T-cell (primary cell): ENCODE measurements around the gene THYN1. TPM values are rescaled to one million over a fixed set of nuclear protein-coding genes. Genes with fewer than 3 reads are reported as not detected.
"Not testable (repeated sequence)": the region's sequence is repeated elsewhere in the genome, so short reads cannot be mapped to it uniquely, and the experiment has no call there.

Experiments used
- ATAC-seq, 4 experiments: fragments of 200-7000 bp in 3 of 4; fragments of 150-1000 bp in 1 of 4; cut with Tn5 transposase; replicated peaks in 1 of 4; 1 replicate in 3 of 4; 2 replicates in 1 of 4; pipeline ENCODE4 v1.10.0; 2021; ENCODE audit warnings: moderate library complexity in 3 of 4, mild to moderate bottlenecking in 2 of 4, moderate number of reproducible peaks in 1 of 4
- CTCF ChIA-PET, 2 donors: fragments of 300-600 bp; sonication (Branson Sonifier 250); formaldehyde crosslinking; loops; one replicate each; lab custom pipeline; 2022; ENCODE audit warnings: antibody characterized with exemption in 2 of 2; lab: Charles Lee
- POLR2A ChIA-PET, 2 donors: fragments of 300-600 bp; sonication (Branson Sonifier 250); formaldehyde crosslinking; loops; one replicate each; lab custom pipeline; 2022; ENCODE audit warnings: antibody characterized with exemption in 2 of 2; lab: Charles Lee
- DNase-seq, 35 experiments: peaks; one replicate each; pipeline versions ENCODE4 v3.0.0 to v3.0.0-alpha.2; 2013 to 2023
- H3K27ac ChIP-seq: one replicate; pipeline ENCODE4 v1.5.1; 2013; ENCODE audit warnings: low read length
- H3K27me3 ChIP-seq, 2 experiments: replicated peaks in 1 of 2; 1 replicate in 1 of 2; 2 replicates in 1 of 2; pipeline versions ENCODE4 v1.6.1 to v1.7.0; 2013; ENCODE audit warnings: low read length in 1 of 2, mixed read lengths in 1 of 2; ENCODE audit not compliant: control insufficient read depth in 2 of 2, insufficient read depth in 2 of 2; ENCODE audit errors: extremely low read depth in 1 of 2
- H3K36me3 ChIP-seq, 2 donors: 1 replicate in 1 of 2; 2 replicates in 1 of 2; pipeline versions ENCODE4 v1.6.1 to v1.7.0; 2013; ENCODE audit warnings: low read length in 1 of 2; ENCODE audit not compliant: control insufficient read depth in 2 of 2, insufficient read depth in 1 of 2; ENCODE audit errors: extremely low read depth in 1 of 2
- H3K4me1 ChIP-seq, 2 experiments: 1 replicate in 1 of 2; 2 replicates in 1 of 2; pipeline versions ENCODE4 v1.6.1 to v1.7.0; 2013; ENCODE audit warnings: low read length in 2 of 2, mixed read lengths in 1 of 2; ENCODE audit not compliant: insufficient read depth in 2 of 2, control insufficient read depth in 1 of 2; ENCODE audit errors: extremely low read depth in 1 of 2
- H3K4me3 ChIP-seq, 2 donors: 1 replicate in 1 of 2; 2 replicates in 1 of 2; pipeline versions ENCODE4 v1.5.1 to v1.7.0; 2013; ENCODE audit warnings: mild to moderate bottlenecking in 2 of 2, low read length in 1 of 2, moderate library complexity in 1 of 2; ENCODE audit not compliant: control insufficient read depth in 1 of 2; ENCODE audit errors: extremely low read depth in 1 of 2
- H3K9me3 ChIP-seq: 2 replicates; pipeline ENCODE4 v1.7.0; 2013
- H3K27ac Mint-ChIP-seq, 2 donors: one replicate each; pipeline ENCODE4 v1.8.0; 2020 to 2021; ENCODE audit warnings: mild to moderate bottlenecking in 2 of 2, mixed read lengths in 2 of 2
- H3K27me3 Mint-ChIP-seq, 2 donors: one replicate each; pipeline ENCODE4 v1.8.0; 2021 to 2022; ENCODE audit warnings: mixed read lengths in 2 of 2
- H3K36me3 Mint-ChIP-seq: one replicate; pipeline ENCODE4 v1.8.0; 2021; ENCODE audit warnings: mixed read lengths
- H3K4me1 Mint-ChIP-seq, 3 donors: one replicate each; pipeline ENCODE4 v1.8.0; 2020 to 2022; ENCODE audit warnings: mixed read lengths in 3 of 3, mild to moderate bottlenecking in 1 of 3
- H3K4me3 Mint-ChIP-seq, 3 donors: one replicate each; pipeline ENCODE4 v1.8.0; 2020 to 2022; ENCODE audit warnings: mild to moderate bottlenecking in 3 of 3, mixed read lengths in 3 of 3, moderate library complexity in 3 of 3
- H3K9me3 Mint-ChIP-seq, 3 donors: one replicate each; pipeline ENCODE4 v1.8.0; 2020 to 2022; ENCODE audit warnings: mixed read lengths in 3 of 3
- WGBS: methylation state at CpG from one replicate; pipeline ENCODE4 v1.1.5; 2013; ENCODE audit warnings: missing lambda C conversion rate; ENCODE audit not compliant: insufficient coverage; 5-methylcytosine and 5-hydroxymethylcytosine counted together
- total RNA-seq, 35 experiments: library from RNA in 6 of 35; stranded (reverse) in 6 of 35; fragments of 120-200 nt in 1 of 35; gene quantifications; one replicate each; pipeline versions ENCODE4 v1.2.1 to v1.2.4 and lab custom pipeline; 2013 to 2026

Gene THYN1
- total RNA-seq, 5 donors from 2014 or later (not counting 1 experiment from before 2014, with no cell fraction given) = 37.5 to 57.6 (median 55.5) TPM

DNA sequence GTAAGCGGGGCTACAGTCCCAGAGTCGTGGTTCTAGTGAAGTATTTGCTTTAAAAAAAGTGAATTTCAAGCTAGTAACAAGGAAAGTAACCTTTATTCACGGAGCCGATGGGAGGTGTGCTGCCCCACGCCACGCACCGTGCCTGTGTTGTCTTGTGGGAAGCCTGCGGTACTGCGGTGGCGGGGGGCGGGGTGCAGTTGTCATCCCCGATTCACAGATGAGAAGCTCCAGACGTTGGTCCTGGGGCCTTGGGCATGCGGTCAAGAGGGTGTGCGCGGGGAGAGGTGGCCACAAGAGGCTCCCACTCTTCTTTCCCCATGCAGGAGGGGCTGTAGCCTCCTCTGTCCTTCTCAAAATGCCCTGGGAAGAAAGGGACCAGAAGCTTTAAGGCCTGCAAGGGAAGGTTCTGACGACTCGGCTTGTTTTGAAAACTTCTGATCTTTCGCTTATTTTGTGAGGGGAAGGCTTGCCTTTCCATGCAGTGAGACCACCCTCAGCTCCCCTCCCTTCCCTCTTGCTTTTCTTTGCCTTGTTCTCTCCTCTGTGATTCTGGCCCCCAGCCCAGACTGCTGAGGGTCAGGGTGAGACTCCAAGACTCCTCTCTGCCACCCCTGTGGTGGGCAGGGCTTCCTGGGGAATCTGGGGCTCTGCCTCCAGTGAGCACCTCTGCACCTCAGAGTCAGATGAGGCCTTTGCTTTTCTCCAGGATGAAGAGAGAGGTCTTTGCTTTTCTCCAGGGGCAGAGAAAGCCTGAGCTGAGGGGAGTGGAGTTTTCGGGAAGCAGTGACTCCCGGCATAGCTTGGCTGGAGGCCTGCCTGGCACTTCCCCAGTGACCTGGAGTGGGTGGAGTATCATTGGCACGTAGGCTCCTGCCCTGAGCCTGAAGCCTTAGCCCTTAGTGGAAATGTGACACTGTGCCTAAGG lies 29.2 kb upstream of the THYN1 start:
- Mint-ChIP-seq H3K36me3 (no peaks in the 10 kb centered on the region), H3K9me3 (peaks cover 0 to 4% (median 0%) of the 10 kb centered on the region in 3 donors), H3K27me3 (peaks cover under 1 to 3% of the 10 kb centered on the region in 2 donors), H3K4me1 (peaks cover 0 to 2% (median under 1%) of the 10 kb centered on the region in 3 donors), H3K27ac (no peak overlapping the region), H3K4me3 (no peak overlapping the region)
- Histone ChIP-seq H3K27ac (no peak overlapping the region), H3K36me3 (no peaks in the 10 kb centered on the region), H3K4me3 (no peak overlapping the region), H3K4me1 (no peaks in the 10 kb centered on the region), H3K27me3 (peaks cover 2 to 12% of the 10 kb centered on the region in 2 experiments), H3K9me3 (no peaks in the 10 kb centered on the region)
- ATAC-seq (no peak), DNase-seq (peak in 1 of 35 experiments; percentile 21)
- POLR2A ChIA-PET = interaction anchor here in 1 of 2 donors (0.6 kb wide), 1 partner anchor 161 kb away, joined by 5 read pairs; no protein-coding TSS in a partner anchor
- CTCF ChIA-PET = no interaction called here
- 94% methylated on average over 18 of the region's 22 CpGs for WGBS

DNA sequence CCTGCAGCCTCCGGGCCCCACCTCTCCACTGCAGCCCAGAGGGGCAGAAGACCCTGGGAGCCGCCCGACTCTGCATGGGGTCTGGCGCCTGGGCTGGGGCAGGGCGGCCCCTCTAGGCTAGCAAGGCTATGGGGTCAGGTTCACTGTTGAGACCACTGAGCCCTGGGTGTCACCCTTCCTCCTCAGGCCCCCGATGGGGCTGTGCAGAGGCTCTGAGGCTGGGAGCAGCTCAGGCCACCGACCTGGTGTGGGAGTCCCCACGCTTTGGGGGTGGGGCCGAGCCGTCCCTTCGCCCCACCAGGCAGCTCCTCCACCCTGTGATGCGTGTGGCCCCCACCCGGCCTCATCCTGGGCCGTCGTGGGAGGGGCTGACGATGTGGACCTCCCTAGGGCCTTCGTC lies 28.5 kb upstream of the THYN1 start:
- H3K36me3 ChIP-seq, H3K9me3 ChIP-seq, H3K4me1 ChIP-seq, H3K27me3 Mint-ChIP-seq, H3K4me1 Mint-ChIP-seq, CTCF ChIA-PET, H3K36me3 Mint-ChIP-seq, H3K4me3 ChIP-seq, H3K27ac Mint-ChIP-seq, H3K9me3 Mint-ChIP-seq, H3K4me3 Mint-ChIP-seq, H3K27ac ChIP-seq, ATAC-seq: not testable (repeated sequence)
- no CpG with 5 or more reads among the region's 17 CpGs for WGBS
- peak in 1 of 35 experiments; percentile 23 for DNase-seq
- H3K27me3 ChIP-seq = peaks cover 5 to 18% of the 10 kb centered on the region in 2 experiments
- POLR2A ChIA-PET = interaction anchor here in 1 of 2 donors (0.6 kb wide), 1 partner anchor 160 kb away, joined by 5 read pairs; no protein-coding TSS in a partner anchor

- peaks cover 0 to 4% (median 0%) of the 10 kb centered on the region in 3 donors for H3K9me3 Mint-ChIP-seq
- H3K4me1 Mint-ChIP-seq = peaks cover 27 to 30% (median 29%) of the 10 kb centered on the region in 3 donors
- H3K27me3 ChIP-seq = peaks cover 5 to 22% of the 10 kb centered on the region in 2 experiments
- CTCF ChIA-PET = interaction anchor here in 1 of 2 donors (0.6 to 1.2 kb wide), 4 partner anchors 15 to 309 kb away, joined by 3 to 7 read pairs (median 4); no protein-coding TSS in a partner anchor
- DNase-seq = no peak
- peaks cover 14 to 16% of the 10 kb centered on the region in 2 experiments for H3K4me1 ChIP-seq
- H3K4me3 Mint-ChIP-seq = no peak overlapping the region
- H3K36me3 ChIP-seq = no peaks in the 10 kb centered on the region
- peaks cover 3 to 10% of the 10 kb centered on the region in 2 donors for H3K27me3 Mint-ChIP-seq
- H3K36me3 Mint-ChIP-seq = no peaks in the 10 kb centered on the region
- no peaks in the 10 kb centered on the region for H3K9me3 ChIP-seq
- no peak overlapping the region for H3K27ac ChIP-seq
- no peak overlapping the region for H3K27ac Mint-ChIP-seq
- ATAC-seq = no peak
- no peak overlapping the region for H3K4me3 ChIP-seq
- WGBS = 93% methylated on average over 3 of the region's 4 CpGs
- POLR2A ChIA-PET = no interaction called here
Observed at GRCh38 chr11:134278356-134278755, 25.2 kb upstream of the THYN1 start.

DNA sequence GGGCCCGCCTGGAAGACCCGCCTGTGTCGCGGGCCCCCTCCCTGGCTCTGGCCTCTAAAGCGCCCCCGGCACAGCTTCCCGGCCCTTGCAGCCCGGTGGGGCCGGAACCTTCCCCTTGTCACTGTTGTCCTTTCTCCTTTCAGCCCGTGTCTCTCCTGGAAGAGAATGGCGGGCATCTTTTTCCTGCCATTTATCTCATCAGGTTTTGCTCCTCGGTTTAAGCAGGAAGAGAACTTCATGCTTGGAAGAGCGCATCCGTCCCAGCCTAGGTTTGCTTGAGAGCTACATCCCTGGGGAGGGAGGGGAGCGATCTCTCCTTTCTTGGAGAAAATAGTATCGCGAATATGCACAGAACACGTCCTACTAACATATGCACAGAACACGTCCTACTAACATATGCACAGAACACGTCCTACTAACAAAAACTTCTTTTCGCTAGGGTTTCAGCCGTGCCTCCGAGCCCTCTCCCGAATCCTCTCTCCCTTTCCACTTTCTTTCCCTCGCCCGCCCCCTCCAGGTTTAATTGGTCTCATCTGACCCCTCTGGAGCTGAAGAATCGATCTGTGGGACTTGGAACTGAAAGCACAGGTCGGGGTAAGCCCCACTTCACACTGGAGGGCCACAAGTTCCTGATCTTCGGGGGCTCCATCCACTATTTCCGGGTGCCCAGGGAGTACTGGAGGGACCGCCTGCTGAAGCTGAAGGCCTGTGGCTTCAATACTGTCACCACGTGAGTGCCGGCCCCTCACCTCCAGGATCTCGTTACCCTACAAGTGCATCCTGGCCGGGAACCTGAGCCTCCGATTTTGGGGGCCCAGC lies 24.2 kb upstream of the THYN1 start:
- ChIA-PET CTCF (interaction anchor here in 1 of 2 donors (0.7 to 0.8 kb wide), 2 partner anchors 15 to 308 kb away, joined by 4 to 7 read pairs; no protein-coding TSS in a partner anchor), POLR2A (interaction anchor here in 1 of 2 donors (0.9 kb wide), 1 partner anchor 14 kb away, joined by 3 read pairs; no protein-coding TSS in a partner anchor)
- Mint-ChIP-seq H3K4me3 (peak overlapping the region; percentile 77 to 89 (median 79)), H3K9me3 (peaks cover 0 to 4% (median 0%) of the 10 kb centered on the region in 3 donors), H3K36me3 (no peaks in the 10 kb centered on the region), H3K4me1 (peaks cover 36 to 39% (median 38%) of the 10 kb centered on the region in 3 donors), H3K27ac (no peak overlapping the region), H3K27me3 (peaks cover 3 to 10% of the 10 kb centered on the region in 2 donors)
- H3K9me3 ChIP-seq = no peaks in the 10 kb centered on the region
- H3K36me3 ChIP-seq = no peaks in the 10 kb centered on the region
- no peak overlapping the region for H3K27ac ChIP-seq
- ATAC-seq (no peak), DNase-seq (peak in 1 of 35 experiments; percentile 4)
- peaks cover 17 to 21% of the 10 kb centered on the region in 2 experiments for H3K4me1 ChIP-seq
- WGBS = 58% methylated on average over 28 of the region's 36 CpGs
- H3K4me3 ChIP-seq = peak overlapping the region in 1 of 2 donors; percentile 98
- peaks cover 5 to 20% of the 10 kb centered on the region in 2 experiments for H3K27me3 ChIP-seq

- Mint-ChIP-seq H3K4me1 (peaks cover 41 to 43% (median 42%) of the 10 kb centered on the region in 3 donors), H3K27me3 (peaks cover 3 to 10% of the 10 kb centered on the region in 2 donors), H3K27ac (peak overlapping the region in 1 of 2 donors; percentile 84), H3K36me3 (peaks cover under 1% of the 10 kb centered on the region), H3K9me3 (peaks cover 0 to 4% (median 0%) of the 10 kb centered on the region in 3 donors), H3K4me3 (peak overlapping the region; percentile 93 to 95 (median 94))
- Histone ChIP-seq H3K27me3 (peaks cover 5 to 17% of the 10 kb centered on the region in 2 experiments), H3K36me3 (no peaks in the 10 kb centered on the region), H3K4me3 (peak overlapping the region; percentile 86 to 98), H3K4me1 (peaks cover 17 to 21% of the 10 kb centered on the region in 2 experiments), H3K27ac (no peak overlapping the region), H3K9me3 (no peaks in the 10 kb centered on the region)
- WGBS = 2% methylated on average over 88 of the region's 88 CpGs
- peak in 2 of 35 experiments; percentile 3 to 14 for DNase-seq
- peak in 3 of 4 experiments; percentile 10 to 23 (median 16) for ATAC-seq
- ChIA-PET CTCF (interaction anchor here (0.9 to 1.4 kb wide), 7 partner anchors 10 to 53 kb away, joined by 3 to 10 read pairs (median 6); partner anchors contain the start of genes ACAD8 (in 1 of the 2), NCAPD3 (in 1 of the 2) and THYN1 (in 1 of the 2)), POLR2A (no interaction called here)
Observed at GRCh38 chr11:134276396-134277182, 23.4 kb upstream of the THYN1 start.
